ENCODE results near the gene CAPS2.
"Not testable (repeated sequence)": the region's sequence is repeated elsewhere in the genome, so short reads cannot be mapped to it uniquely, and the experiment has no call there.

CAPS2 gene

DNA sequence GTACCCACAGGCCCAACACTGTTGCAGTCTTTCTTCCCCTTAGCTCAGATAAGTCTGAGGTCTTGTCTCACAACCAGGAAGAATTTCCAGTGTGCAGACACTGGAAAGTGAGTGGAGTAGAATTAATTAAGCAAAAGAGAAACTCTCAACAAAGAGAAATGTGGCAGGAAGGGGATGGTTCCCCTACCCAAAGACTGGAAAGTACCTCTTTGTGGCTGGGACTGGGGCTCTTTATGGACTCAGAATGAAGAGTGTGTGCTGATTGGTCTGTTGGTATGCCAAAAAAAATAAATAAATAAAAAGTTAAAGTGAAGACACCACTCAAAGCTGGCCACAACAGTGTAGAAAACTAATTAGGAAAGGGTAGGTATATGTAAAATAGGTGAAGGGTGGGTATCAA lies 30.8 kb upstream of the CAPS2 start:
- TF ChIP-seq, protein P1, sequence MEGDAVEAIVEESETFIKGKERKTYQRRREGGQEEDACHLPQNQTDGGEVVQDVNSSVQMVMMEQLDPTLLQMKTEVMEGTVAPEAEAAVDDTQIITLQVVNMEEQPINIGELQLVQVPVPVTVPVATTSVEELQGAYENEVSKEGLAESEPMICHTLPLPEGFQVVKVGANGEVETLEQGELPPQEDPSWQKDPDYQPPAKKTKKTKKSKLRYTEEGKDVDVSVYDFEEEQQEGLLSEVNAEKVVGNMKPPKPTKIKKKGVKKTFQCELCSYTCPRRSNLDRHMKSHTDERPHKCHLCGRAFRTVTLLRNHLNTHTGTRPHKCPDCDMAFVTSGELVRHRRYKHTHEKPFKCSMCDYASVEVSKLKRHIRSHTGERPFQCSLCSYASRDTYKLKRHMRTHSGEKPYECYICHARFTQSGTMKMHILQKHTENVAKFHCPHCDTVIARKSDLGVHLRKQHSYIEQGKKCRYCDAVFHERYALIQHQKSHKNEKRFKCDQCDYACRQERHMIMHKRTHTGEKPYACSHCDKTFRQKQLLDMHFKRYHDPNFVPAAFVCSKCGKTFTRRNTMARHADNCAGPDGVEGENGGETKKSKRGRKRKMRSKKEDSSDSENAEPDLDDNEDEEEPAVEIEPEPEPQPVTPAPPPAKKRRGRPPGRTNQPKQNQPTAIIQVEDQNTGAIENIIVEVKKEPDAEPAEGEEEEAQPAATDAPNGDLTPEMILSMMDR (IDR thresholded peaks at IDR 0.05; ENCODE audit: low read length, missing control alignments): no peak
- no peak overlapping the region for H3K4me3 ChIP-seq (replicated peaks; ENCODE audit: low read depth, low read length)
- no peak for DNase-seq (ENCODE audit: low read depth)

DNA sequence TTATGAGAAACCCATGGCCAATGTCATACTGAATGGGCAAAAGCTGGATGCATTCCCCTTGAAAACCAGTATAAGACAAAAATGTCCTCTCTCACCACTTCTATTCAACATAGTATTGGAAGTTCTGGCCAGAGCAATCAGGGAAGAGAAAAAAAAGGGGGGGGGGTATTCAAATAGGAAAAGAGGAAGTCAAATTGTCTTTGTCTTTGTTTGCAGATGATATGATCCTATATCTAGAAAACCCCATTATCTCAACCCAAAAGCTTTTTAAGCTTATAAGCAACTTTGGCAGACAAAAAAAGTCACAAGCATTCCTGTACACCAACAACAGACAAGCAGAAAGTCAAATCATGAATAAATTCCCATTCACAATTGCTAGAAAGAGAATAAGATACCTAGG lies 23.9 kb upstream of the CAPS2 start:
- no peak overlapping the region for H3K4me3 ChIP-seq (replicated peaks; ENCODE audit: low read depth, low read length)
- TF ChIP-seq, protein P1 (IDR thresholded peaks at IDR 0.05; ENCODE audit: low read length, missing control alignments): no peak
- no peak for DNase-seq (ENCODE audit: low read depth)

DNA sequence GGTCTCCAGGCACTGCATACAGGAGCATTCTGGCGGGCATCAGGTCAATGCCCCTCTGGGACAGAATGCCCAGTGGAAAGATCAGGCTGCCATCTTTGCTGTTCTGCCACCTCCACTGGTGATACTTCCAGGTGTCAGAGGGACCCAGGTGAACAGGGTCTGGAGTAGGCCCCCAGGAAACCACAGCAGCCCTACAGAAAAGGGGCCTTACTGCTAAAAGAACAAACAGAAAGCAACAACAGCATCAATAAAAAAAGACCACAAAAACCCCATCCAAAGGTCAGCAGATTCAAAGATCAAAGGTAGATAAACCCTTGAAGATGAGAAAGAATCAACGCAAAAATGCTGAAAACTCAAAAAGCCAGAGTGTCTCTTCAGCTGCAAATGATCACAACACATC lies 20.3 kb upstream of the CAPS2 start:
- no peak for DNase-seq (ENCODE audit: low read depth)
- TF ChIP-seq, protein P1 (IDR thresholded peaks at IDR 0.05; ENCODE audit: low read length, missing control alignments): no peak

DNA sequence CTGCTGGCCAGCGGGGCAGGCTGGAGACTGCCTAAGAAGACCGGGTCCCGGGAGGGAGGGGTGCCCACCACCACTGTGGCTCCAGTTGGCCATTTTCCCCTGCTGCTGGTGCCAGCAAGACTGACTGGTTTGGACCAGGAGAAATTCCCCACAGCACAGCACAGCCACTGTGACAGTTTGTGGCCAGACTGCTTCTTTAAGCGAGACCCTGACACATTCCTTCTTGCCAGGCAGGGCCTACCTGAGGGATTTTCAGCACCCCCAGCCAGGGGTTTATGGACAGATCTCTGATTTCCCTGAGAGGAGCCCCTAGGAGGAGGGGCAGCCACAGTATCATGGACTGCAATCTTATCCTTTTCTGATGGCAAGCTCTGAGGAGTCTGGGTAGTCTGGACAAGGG lies 19.8 kb upstream of the CAPS2 start:
- H3K4me3 ChIP-seq (replicated peaks; ENCODE audit: low read depth, low read length): no peak overlapping the region
- TF ChIP-seq, protein P1 (IDR thresholded peaks at IDR 0.05; ENCODE audit: low read length, missing control alignments): no peak
- DNase-seq (ENCODE audit: low read depth): no peak

More for the DNA sequence above, 20.3 kb upstream of the CAPS2 start:
- no peak overlapping the region for H3K4me3 ChIP-seq (replicated peaks; ENCODE audit: low read depth, low read length)

DNA sequence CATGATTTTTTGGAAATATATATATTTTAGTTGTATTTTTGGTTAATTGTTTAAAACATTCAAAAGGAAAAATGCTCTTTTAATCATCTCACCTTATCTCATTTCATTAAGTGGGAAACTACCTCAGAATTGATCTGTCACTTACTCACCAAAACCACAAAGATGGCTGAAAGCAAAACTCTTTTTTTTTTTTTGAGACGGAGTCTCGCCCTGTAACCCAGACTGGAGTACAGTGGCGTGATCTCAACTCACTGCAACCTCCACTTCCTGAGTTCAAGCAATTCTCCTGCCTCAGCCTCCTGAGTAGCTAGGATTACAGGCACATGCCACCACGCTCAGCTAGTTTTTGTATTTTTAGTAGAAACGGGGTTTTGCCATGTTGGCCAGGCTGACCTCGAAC lies 16.1 kb upstream of the CAPS2 start:
- not testable (repeated sequence) for H3K4me3 ChIP-seq (replicated peaks; ENCODE audit: low read depth, low read length); DNase-seq (ENCODE audit: low read depth)

DNA sequence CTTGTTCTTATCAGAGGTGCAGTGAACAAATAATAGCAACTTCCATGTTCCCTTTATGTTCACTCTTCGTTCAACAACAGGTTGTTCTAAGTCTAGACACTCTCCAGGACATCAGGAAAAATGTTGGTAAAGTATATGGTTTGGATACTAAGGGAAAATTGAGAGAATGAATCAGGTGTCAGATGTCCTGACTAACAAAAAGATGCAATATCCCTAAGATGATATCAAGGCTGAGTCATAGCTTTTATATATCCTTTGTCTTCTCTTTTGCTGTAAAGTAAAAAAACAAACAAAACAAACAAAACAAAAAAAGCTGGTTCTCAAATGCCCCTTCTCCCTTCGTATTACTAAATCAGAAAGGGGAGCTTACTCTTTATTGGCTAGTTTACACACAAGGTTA lies 15.4 kb upstream of the CAPS2 start:
- H3K4me3 ChIP-seq (replicated peaks; ENCODE audit: low read depth, low read length): no peak overlapping the region
- no peak for DNase-seq (ENCODE audit: low read depth)
- TF ChIP-seq, protein P1 (IDR thresholded peaks at IDR 0.05; ENCODE audit: low read length, missing control alignments): no peak

DNA sequence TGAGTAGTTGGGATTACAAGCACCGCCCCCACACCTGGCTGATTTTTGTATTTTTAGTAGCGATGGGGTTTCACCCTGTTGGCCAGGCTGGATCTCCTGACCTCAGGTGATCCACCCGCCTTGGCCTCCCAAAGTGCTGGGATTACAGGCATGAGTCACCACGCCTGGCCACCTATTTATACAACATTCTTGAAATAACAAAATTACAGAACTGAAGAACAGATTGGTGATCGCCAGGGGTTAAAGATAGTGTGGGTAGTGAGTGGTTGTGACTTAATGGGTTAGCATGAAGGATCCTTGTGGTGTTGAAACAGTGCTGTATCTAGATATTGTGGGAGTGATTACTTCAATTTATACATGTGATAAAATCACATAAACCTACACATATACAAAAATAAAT lies 11.7 kb upstream of the CAPS2 start:
- H3K4me3 ChIP-seq (replicated peaks; ENCODE audit: low read depth, low read length): no peak overlapping the region
- TF ChIP-seq, protein P1 (IDR thresholded peaks at IDR 0.05; ENCODE audit: low read length, missing control alignments): no peak
- no peak for DNase-seq (ENCODE audit: low read depth)

DNA sequence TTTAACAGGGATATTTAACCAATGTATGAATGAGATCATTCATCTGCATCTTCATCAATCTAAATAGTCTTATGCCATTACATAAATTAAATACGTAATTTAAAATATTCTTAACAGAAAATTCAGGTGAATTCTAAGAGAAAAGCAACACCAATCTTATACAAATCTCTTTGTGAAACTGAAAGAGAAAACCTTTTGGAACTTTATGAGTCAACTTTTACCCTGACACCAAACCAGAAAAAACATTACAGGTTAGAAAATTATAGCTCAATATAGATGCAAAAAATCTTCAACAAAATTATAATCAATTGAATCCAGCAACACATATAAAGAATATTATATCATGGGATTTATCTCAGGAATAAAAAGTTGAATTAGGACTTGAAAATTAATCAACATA lies 7.8 kb upstream of the CAPS2 start:
- no peak for DNase-seq (ENCODE audit: low read depth)
- TF ChIP-seq, protein P1 (IDR thresholded peaks at IDR 0.05; ENCODE audit: low read length, missing control alignments): no peak
- H3K4me3 ChIP-seq (replicated peaks; ENCODE audit: low read depth, low read length): no peak overlapping the region
